ENCODE results near the gene KRTAP3-2. TPM values are rescaled to one million over a fixed set of nuclear protein-coding genes. Genes with fewer than 3 reads are reported as not detected.

KRTAP3-2 gene
- total RNA-seq, 1 donor from 2014 or later: not detected

DNA sequence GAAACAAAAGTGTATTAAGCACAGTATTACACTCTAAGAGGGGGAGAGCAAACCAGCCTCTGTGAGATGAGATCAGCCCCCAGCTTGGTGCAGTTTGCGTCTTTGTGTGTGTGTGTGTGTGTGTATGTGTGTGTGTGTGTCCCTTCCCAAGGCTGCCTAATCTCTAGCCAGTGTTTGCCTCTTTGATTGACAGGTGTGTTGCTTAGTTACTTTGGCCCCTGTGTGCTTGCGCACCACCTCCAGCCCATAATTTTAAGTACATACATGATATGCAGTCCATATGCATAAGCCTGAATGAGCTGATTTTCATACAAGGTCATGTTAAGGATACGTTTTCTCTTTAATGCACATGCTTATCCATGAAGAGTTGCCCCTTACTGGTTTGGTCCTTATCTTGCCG, 2.1 kb upstream of the KRTAP3-2 start:
- Histone ChIP-seq H3K9me3 (no peaks in the 10 kb centered on the region), H3K27ac (no peak overlapping the region), H3K4me3 (no peak overlapping the region), H3K36me3 (no peaks in the 10 kb centered on the region), H3K4me1 (no peaks in the 10 kb centered on the region), H3K27me3 (no peaks in the 10 kb centered on the region)
- no peak for DNase-seq (ENCODE audit: extremely low spot score in 2 of 2)
- TF ChIP-seq POLR2A (IDR thresholded peaks at IDR 0.05) (no peak), POLR2AphosphoS5 (IDR thresholded peaks at IDR 0.05; ENCODE audit: insufficient read depth in 1 of 2, low read depth in 1 of 2) (no peak), CTCF (IDR thresholded peaks at IDR 0.05) (no peak)
- intact Hi-C loops (cut with DNase I): no loop called here

- intact Hi-C loops (cut with DNase I): no loop called here
- H3K9me3 ChIP-seq: no peaks in the 10 kb centered on the region
- TF ChIP-seq POLR2A (IDR thresholded peaks at IDR 0.05): no peak
- no peak for TF ChIP-seq CTCF (IDR thresholded peaks at IDR 0.05)
- no peak for TF ChIP-seq POLR2AphosphoS5 (IDR thresholded peaks at IDR 0.05; ENCODE audit: insufficient read depth in 1 of 2, low read depth in 1 of 2)
Observed at GRCh38 chr17:40997361-40997760, 2.3 kb downstream of the KRTAP3-2 start.

GRCh38 chr17:40996829-40997228, 2.9 kb downstream of the KRTAP3-2 start:
- H3K36me3 ChIP-seq: no peaks in the 10 kb centered on the region
- H3K9me3 ChIP-seq: no peaks in the 10 kb centered on the region
- no peak overlapping the region for H3K4me3 ChIP-seq
- H3K27me3 ChIP-seq: no peaks in the 10 kb centered on the region
- no peak for DNase-seq (ENCODE audit: extremely low spot score in 2 of 2)
- intact Hi-C loops (cut with DNase I): no loop called here
- H3K4me1 ChIP-seq: no peaks in the 10 kb centered on the region
- no peak overlapping the region for H3K27ac ChIP-seq
- TF ChIP-seq CTCF (IDR thresholded peaks at IDR 0.05) (no peak), POLR2A (IDR thresholded peaks at IDR 0.05) (no peak), POLR2AphosphoS5 (IDR thresholded peaks at IDR 0.05; ENCODE audit: insufficient read depth in 1 of 2, low read depth in 1 of 2) (no peak)

More at GRCh38 chr17:40997361-40997760, 2.3 kb downstream of the KRTAP3-2 start:
- Histone ChIP-seq H3K27me3 (no peaks in the 10 kb centered on the region), H3K27ac (no peak overlapping the region), H3K4me3 (no peak overlapping the region), H3K36me3 (no peaks in the 10 kb centered on the region), H3K4me1 (no peaks in the 10 kb centered on the region)
- DNase-seq (ENCODE audit: extremely low spot score in 2 of 2): no peak

- H3K36me3 ChIP-seq: no peaks in the 10 kb centered on the region
- no peaks in the 10 kb centered on the region for H3K4me1 ChIP-seq
- TF ChIP-seq POLR2AphosphoS5 (IDR thresholded peaks at IDR 0.05; ENCODE audit: insufficient read depth in 1 of 2, low read depth in 1 of 2) (no peak), CTCF (IDR thresholded peaks at IDR 0.05) (no peak), POLR2A (IDR thresholded peaks at IDR 0.05) (no peak)
- intact Hi-C loops (cut with DNase I): no loop called here
- DNase-seq (ENCODE audit: extremely low spot score in 2 of 2): no peak
- no peaks in the 10 kb centered on the region for H3K9me3 ChIP-seq
- no peak overlapping the region for H3K4me3 ChIP-seq
- no peak overlapping the region for H3K27ac ChIP-seq
- H3K27me3 ChIP-seq: no peaks in the 10 kb centered on the region
Observed at GRCh38 chr17:40995116-40995515, 4.6 kb downstream of the KRTAP3-2 start.

GRCh38 chr17:40993839-40994238, 5.9 kb downstream of the KRTAP3-2 start, which contains the start of gene KRTAP3-3:
Gene KRTAP3-3 (minus strand): TSS chr17:40994164. CDS start chr17:40994097, 67 bp downstream.
- no peak within 1 kb of the TSS for H3K27ac ChIP-seq
- H3K36me3 ChIP-seq: no peaks in the 10 kb centered on the region
- DNase-seq (ENCODE audit: extremely low spot score in 2 of 2): no peak
- H3K4me3 ChIP-seq: no peak within 1 kb of the TSS
- intact Hi-C loops (cut with DNase I): no loop called here
- no peak for TF ChIP-seq POLR2A (IDR thresholded peaks at IDR 0.05)
- no peak for TF ChIP-seq POLR2AphosphoS5 (IDR thresholded peaks at IDR 0.05; ENCODE audit: insufficient read depth in 1 of 2, low read depth in 1 of 2)
- TF ChIP-seq CTCF (IDR thresholded peaks at IDR 0.05): no peak
- no peaks in the 10 kb centered on the region for H3K27me3 ChIP-seq
- no peaks in the 10 kb centered on the region for H3K9me3 ChIP-seq
- H3K4me1 ChIP-seq: no peaks in the 10 kb centered on the region

Measured in vagina (tissue), 2 donors.